Jurkat, Clone E6-1 (cell line): ENCODE data around the gene GKAP1.
A peak's percentile ranks its signal among the peaks of the same experiment; 100 is the strongest.
"Not testable (repeated sequence)": the region's sequence is repeated elsewhere in the genome, so short reads cannot be mapped to it uniquely, and the experiment has no call there.

Experiments used
- DNase-seq: peaks from one replicate; pipeline ENCODE4 v3.0.0-alpha.2; 2011; ENCODE audit warnings: low read depth, low spot score
- H3K4me3 ChIP-seq: 2 replicates; pipeline ENCODE4 v1.5.1; 2011; ENCODE audit warnings: mild to moderate bottlenecking, low read length, control low read depth, moderate library complexity

Gene GKAP1

GRCh38 chr9:83749706-83750105 is 67.9 kb downstream of the GKAP1 start:
- no peak for DNase-seq

GRCh38 chr9:83744206-83744605 is 73.4 kb downstream of the GKAP1 start:
- H3K4me3 ChIP-seq, result no peak overlapping the region
- DNase-seq, result no peak

More at GRCh38 chr9:83749706-83750105, 67.9 kb downstream of the GKAP1 start:
- no peak overlapping the region for H3K4me3 ChIP-seq

GRCh38 chr9:83733739-83734138 is 83.8 kb downstream of the GKAP1 start:
- no peak overlapping the region for H3K4me3 ChIP-seq
- no peak for DNase-seq

- not testable (repeated sequence) for H3K4me3 ChIP-seq, DNase-seq
Measured at GRCh38 chr9:83728591-83729368, 88.8 kb downstream of the GKAP1 start.

- H3K4me3 ChIP-seq, result no peak overlapping the region
- no peak for DNase-seq
Measured at GRCh38 chr9:83724436-83724835, 93.1 kb downstream of the GKAP1 start.

- H3K4me3 ChIP-seq, result no peak overlapping the region
- DNase-seq, result no peak
Measured at GRCh38 chr9:83722726-83723495, 94.7 kb downstream of the GKAP1 start.

- no peak for DNase-seq
- no peak overlapping the region for H3K4me3 ChIP-seq
Measured at GRCh38 chr9:83721509-83721908, 96.1 kb downstream of the GKAP1 start.

GRCh38 chr9:83715794-83716193 is 101.8 kb downstream of the GKAP1 start:
- DNase-seq, result no peak
- no peak overlapping the region for H3K4me3 ChIP-seq

GRCh38 chr9:83715221-83715620 is 102.3 kb downstream of the GKAP1 start:
- no peak overlapping the region for H3K4me3 ChIP-seq
- no peak for DNase-seq

GRCh38 chr9:83714329-83714728 is 103.2 kb downstream of the GKAP1 start:
- DNase-seq, result peak; percentile 16
- H3K4me3 ChIP-seq, result no peak overlapping the region

- H3K4me3 ChIP-seq, result peak overlapping the region; percentile 88
- no peak for DNase-seq
Measured at GRCh38 chr9:83708515-83709158, 108.9 kb downstream of the GKAP1 start.

GRCh38 chr9:83707768-83708514 is 109.6 kb downstream of the GKAP1 start, which contains the start of gene UBQLN1:
Gene UBQLN1 (minus strand): TSS chr9:83707958. CDS start chr9:83707679, 279 bp downstream.
- peak within 1 kb of the TSS; percentile 88 for H3K4me3 ChIP-seq
- peak; percentile 91 for DNase-seq

GRCh38 chr9:83707518-83707767 is 110.1 kb downstream of the GKAP1 start:
- no peak for DNase-seq
- peak overlapping the region; percentile 88 for H3K4me3 ChIP-seq

GRCh38 chr9:83706676-83707517 is 110.7 kb downstream of the GKAP1 start:
- peak; percentile 67 for DNase-seq
- peak overlapping the region; percentile 88 for H3K4me3 ChIP-seq

- DNase-seq, H3K4me3 ChIP-seq: not testable (repeated sequence)
Measured at GRCh38 chr9:83705219-83705651, 112.3 kb downstream of the GKAP1 start.

GRCh38 chr9:83701769-83702168 is 115.8 kb downstream of the GKAP1 start:
- no peak for DNase-seq
- H3K4me3 ChIP-seq, result no peak overlapping the region

- no peak for DNase-seq
- no peak overlapping the region for H3K4me3 ChIP-seq
Measured at GRCh38 chr9:83701286-83701685, 116.3 kb downstream of the GKAP1 start.

- H3K4me3 ChIP-seq, result no peak overlapping the region
- no peak for DNase-seq
Measured at GRCh38 chr9:83699615-83700014, 118.0 kb downstream of the GKAP1 start.
